GM19328 (cell line): ENCODE results near the gene TMEM123.

Experiments
- ATAC-seq: cut with Tn5 transposase; IDR thresholded peaks from one replicate; pipeline ENCODE4 v1.9.1; 2021; ENCODE audit warnings: mild to moderate bottlenecking, moderate library complexity; ENCODE audit not compliant: unreplicated experiment

Gene TMEM123

GRCh38 chr11:102472127-102472526 is 19.6 kb upstream of the TMEM123 start:
- ATAC-seq: no peak

GRCh38 chr11:102471474-102471873 is 18.9 kb upstream of the TMEM123 start:
- no peak for ATAC-seq

- ATAC-seq: no peak
These were observed 17.7 kb upstream of the TMEM123 start for GRCh38 chr11:102470251-102470650.

GRCh38 chr11:102469196-102469821 is 16.7 kb upstream of the TMEM123 start:
- no peak for ATAC-seq

- no peak for ATAC-seq
These were observed 16.1 kb upstream of the TMEM123 start for GRCh38 chr11:102468616-102469195.

- ATAC-seq: no peak
These were observed 15.5 kb upstream of the TMEM123 start for GRCh38 chr11:102467853-102468580.

GRCh38 chr11:102467080-102467708 is 14.6 kb upstream of the TMEM123 start:
- no peak for ATAC-seq

- no peak for ATAC-seq
These were observed 13.1 kb upstream of the TMEM123 start for GRCh38 chr11:102465696-102466095.

GRCh38 chr11:102464859-102465500 is 12.4 kb upstream of the TMEM123 start:
- ATAC-seq: no peak

GRCh38 chr11:102464037-102464436 is 11.5 kb upstream of the TMEM123 start:
- no peak for ATAC-seq

- no peak for ATAC-seq
These were observed 10.0 kb upstream of the TMEM123 start for GRCh38 chr11:102462610-102463009.

- ATAC-seq: peak; percentile 50
These were observed 6.8 kb upstream of the TMEM123 start for GRCh38 chr11:102459393-102459792.

- no peak for ATAC-seq
These were observed 6.0 kb upstream of the TMEM123 start for GRCh38 chr11:102458548-102458947.

- ATAC-seq: no peak
These were observed 5.3 kb upstream of the TMEM123 start for GRCh38 chr11:102457865-102458264.

- ATAC-seq: no peak
These were observed 4.6 kb upstream of the TMEM123 start for GRCh38 chr11:102457056-102457677.

GRCh38 chr11:102456381-102456780 is 3.8 kb upstream of the TMEM123 start:
- ATAC-seq: no peak

- no peak for ATAC-seq
These were observed 1.4 kb upstream of the TMEM123 start for GRCh38 chr11:102453921-102454320.

- ATAC-seq: no peak
These were observed 734 bp upstream of the TMEM123 start for GRCh38 chr11:102453302-102453695.

GRCh38 chr11:102451681-102452460 is 694 bp downstream of the TMEM123 start:
- peak; percentile 62 for ATAC-seq

- ATAC-seq: no peak
These were observed 1.4 kb downstream of the TMEM123 start for GRCh38 chr11:102451041-102451680.
